ENCODE measurements around the gene FARSB. TPM values are rescaled to one million over a fixed set of nuclear protein-coding genes. Genes with fewer than 3 reads are reported as not detected.
"Not testable (repeated sequence)": the region's sequence is repeated elsewhere in the genome, so short reads cannot be mapped to it uniquely, and the experiment has no call there.

Gene FARSB
- 10 to 100 TPM; 16.2 to 25.7 TPM for total RNA-seq
- 10 to 100 TPM; 39.0 to 41.8 TPM for polyA plus RNA-seq (ENCODE audit: insufficient read length in 2 of 2)
- long read RNA-seq, donor 1, transcript FARSB-201 (17 exons, 3,369 nt), result major isoform, 12 of 22 reads
- long read RNA-seq, donor 1, partial matches to known transcripts, result 10 of 22 reads
- long read RNA-seq, donor 1, other reads (novel, unspliced or antisense), result 0 of 22 reads
- long read RNA-seq, donor 2, partial matches to known transcripts, result 0 of 1 reads
- long read RNA-seq, donor 2, other reads (novel, unspliced or antisense), result 0 of 1 reads
- long read RNA-seq, donor 3, partial matches to known transcripts, result 0 of 4 reads
- long read RNA-seq, donor 3, other reads (novel, unspliced or antisense), result 0 of 4 reads
- long read RNA-seq, donor 4, partial matches to known transcripts, result 0 of 2 reads
- long read RNA-seq, donor 4, other reads (novel, unspliced or antisense), result 0 of 2 reads

DNA sequence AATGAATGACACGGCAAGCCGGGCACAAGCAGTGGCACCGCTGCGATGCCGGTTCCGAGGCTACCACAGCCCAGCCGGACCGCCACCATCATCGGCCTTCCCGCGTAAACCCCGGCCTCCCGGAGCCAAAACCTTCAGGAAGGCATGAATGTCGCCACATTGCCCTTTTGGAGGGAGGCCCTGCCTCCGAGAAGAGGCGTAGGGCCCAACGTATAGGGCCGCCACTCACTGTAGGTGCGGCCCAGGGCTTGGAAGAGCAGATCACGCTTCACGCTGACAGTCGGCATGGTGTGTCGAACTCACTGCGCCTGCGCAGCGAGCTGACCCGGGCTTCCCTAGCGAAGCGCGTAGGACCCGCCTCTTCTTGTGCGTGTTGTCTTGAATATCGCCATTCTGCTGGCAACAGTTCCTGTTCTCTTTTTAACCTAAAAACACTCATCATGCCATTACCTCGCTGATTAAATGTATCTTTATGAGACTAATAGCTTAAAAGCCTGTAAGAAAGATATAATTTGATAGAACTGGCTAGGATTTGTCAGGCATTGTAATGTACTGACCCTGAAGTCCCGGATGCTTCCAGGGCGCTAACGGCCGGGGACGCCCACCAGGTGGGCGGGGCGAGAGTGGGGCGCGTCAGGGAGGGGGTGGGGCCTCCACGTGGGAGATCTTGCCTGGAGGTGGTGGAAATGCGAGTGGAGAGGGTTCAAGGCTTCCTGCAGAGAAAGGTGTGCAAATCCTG is at the start of gene FARSB:
FARSB (minus strand) TSS at position 306 of the 739 bp plus-strand sequence; CDS start at position 287, 19 bp downstream.
- peak; percentile 89 to 99 (median 95) for DNase-seq (ENCODE audit: low read depth in 4 of 6, low spot score in 6 of 6)
- under 1% methylated on average over 39 of the region's 45 CpGs for WGBS (ENCODE audit: insufficient coverage)
- H3K36me3 ChIP-seq (ENCODE audit: control insufficient read depth, insufficient read depth, low read length), result no peaks in the 10 kb centered on the region
- no peaks in the 10 kb centered on the region for H3K9me3 ChIP-seq (ENCODE audit: control insufficient read depth, insufficient read depth, low read length)
- H3K4me3 ChIP-seq (ENCODE audit: low read depth, low read length), result peak within 1 kb of the TSS; percentile 99
- peak within 1 kb of the TSS; percentile 96 for H3K27ac ChIP-seq (ENCODE audit: low read depth, low read length)
- peaks cover 16% of the 10 kb centered on the region for H3K4me1 ChIP-seq (ENCODE audit: control insufficient read depth, insufficient read depth, low read length)
- H3K27me3 ChIP-seq (ENCODE audit: control insufficient read depth, insufficient read depth, low read length), result no peaks in the 10 kb centered on the region

DNA sequence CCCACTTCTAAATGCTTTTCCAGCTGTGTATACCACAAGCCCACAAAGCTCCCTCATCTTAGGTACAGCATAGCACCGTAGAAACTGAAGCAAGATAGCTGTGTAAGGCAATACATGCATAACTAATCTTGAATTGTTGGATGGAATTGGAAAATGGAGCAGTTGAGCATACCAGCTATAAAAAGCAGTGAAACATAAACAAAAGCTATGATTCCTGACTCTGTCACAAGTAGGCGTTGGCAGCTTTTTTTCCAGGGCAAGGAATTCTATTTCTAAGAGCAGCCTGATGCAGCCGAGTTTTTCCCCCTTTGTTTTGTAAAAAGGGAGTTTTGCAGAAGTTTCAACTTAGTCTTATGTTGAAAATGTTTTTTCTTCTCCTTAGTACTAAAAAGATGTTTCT is 48.0 kb upstream of the FARSB start:
- WGBS (ENCODE audit: insufficient coverage), result no CpG with 5 or more reads among the region's 3 CpGs

DNA sequence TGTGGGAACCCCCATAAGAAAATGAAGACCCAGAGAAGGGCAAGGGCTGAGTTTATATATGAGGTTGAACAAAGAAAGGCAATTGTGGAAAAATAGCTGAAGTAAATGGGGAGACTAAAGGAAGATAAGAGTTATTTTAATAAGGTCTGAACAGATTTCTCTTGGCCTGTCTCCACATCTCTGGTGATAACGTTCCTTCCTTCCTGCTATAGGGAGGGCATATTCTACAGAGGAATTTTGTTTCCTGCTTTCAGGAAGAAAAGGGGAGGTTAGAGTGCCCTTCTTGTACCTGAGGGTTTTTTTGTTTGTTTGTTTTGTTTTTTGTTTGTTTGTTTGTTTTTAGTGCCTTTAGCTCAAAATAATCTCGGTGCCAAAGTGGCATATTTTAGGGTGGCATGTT is 47.2 kb upstream of the FARSB start:
- Histone ChIP-seq H3K27me3 (ENCODE audit: control insufficient read depth, insufficient read depth, low read length) (no peaks in the 10 kb centered on the region), H3K27ac (ENCODE audit: low read depth, low read length) (no peak overlapping the region), H3K4me1 (ENCODE audit: control insufficient read depth, insufficient read depth, low read length) (no peaks in the 10 kb centered on the region), H3K9me3 (ENCODE audit: control insufficient read depth, insufficient read depth, low read length) (no peaks in the 10 kb centered on the region), H3K4me3 (ENCODE audit: low read depth, low read length) (no peak overlapping the region), H3K36me3 (ENCODE audit: control insufficient read depth, insufficient read depth, low read length) (no peaks in the 10 kb centered on the region)
- no peak for DNase-seq (ENCODE audit: low read depth in 4 of 6, low spot score in 6 of 6)
- 88% methylated on average over 1 of the region's 2 CpGs for WGBS (ENCODE audit: insufficient coverage)

More for the DNA sequence above, 48.0 kb upstream of the FARSB start:
- Histone ChIP-seq H3K4me1 (ENCODE audit: control insufficient read depth, insufficient read depth, low read length) (peaks cover under 1% of the 10 kb centered on the region), H3K36me3 (ENCODE audit: control insufficient read depth, insufficient read depth, low read length) (no peaks in the 10 kb centered on the region), H3K4me3 (ENCODE audit: low read depth, low read length) (no peak overlapping the region), H3K27me3 (ENCODE audit: control insufficient read depth, insufficient read depth, low read length) (no peaks in the 10 kb centered on the region), H3K27ac (ENCODE audit: low read depth, low read length) (no peak overlapping the region), H3K9me3 (ENCODE audit: control insufficient read depth, insufficient read depth, low read length) (no peaks in the 10 kb centered on the region)
- DNase-seq (ENCODE audit: low read depth in 4 of 6, low spot score in 6 of 6), result peak in 2 of 6 donors; percentile 3 to 17

DNA sequence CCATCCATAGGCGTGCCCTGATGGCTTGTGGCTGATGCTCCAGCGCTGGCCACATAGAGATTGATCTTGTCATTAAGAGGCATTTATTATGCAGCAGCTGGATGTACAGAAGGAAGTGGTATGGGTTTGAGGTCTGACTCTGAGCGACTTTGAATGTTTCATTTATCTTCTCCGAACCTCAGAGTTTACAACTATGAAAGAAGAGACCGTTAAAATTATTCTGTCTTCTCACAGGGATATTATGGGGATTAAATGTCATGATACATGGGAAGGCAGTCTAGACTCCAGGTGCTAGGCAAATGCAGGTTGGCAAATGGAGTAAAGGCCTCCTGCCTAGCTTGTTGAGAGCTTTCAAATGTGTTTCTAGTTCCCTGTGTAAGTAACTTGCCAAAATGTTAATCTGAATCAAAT is 45.8 kb upstream of the FARSB start:
- no peak overlapping the region for H3K4me3 ChIP-seq (ENCODE audit: low read depth, low read length)
- no peaks in the 10 kb centered on the region for H3K4me1 ChIP-seq (ENCODE audit: control insufficient read depth, insufficient read depth, low read length)
- WGBS (ENCODE audit: insufficient coverage), result 73% methylated on average over 2 of the region's 5 CpGs
- H3K27me3 ChIP-seq (ENCODE audit: control insufficient read depth, insufficient read depth, low read length), result no peaks in the 10 kb centered on the region
- no peaks in the 10 kb centered on the region for H3K36me3 ChIP-seq (ENCODE audit: control insufficient read depth, insufficient read depth, low read length)
- DNase-seq (ENCODE audit: low read depth in 4 of 6, low spot score in 6 of 6), result no peak
- no peaks in the 10 kb centered on the region for H3K9me3 ChIP-seq (ENCODE audit: control insufficient read depth, insufficient read depth, low read length)
- H3K27ac ChIP-seq (ENCODE audit: low read depth, low read length), result no peak overlapping the region

DNA sequence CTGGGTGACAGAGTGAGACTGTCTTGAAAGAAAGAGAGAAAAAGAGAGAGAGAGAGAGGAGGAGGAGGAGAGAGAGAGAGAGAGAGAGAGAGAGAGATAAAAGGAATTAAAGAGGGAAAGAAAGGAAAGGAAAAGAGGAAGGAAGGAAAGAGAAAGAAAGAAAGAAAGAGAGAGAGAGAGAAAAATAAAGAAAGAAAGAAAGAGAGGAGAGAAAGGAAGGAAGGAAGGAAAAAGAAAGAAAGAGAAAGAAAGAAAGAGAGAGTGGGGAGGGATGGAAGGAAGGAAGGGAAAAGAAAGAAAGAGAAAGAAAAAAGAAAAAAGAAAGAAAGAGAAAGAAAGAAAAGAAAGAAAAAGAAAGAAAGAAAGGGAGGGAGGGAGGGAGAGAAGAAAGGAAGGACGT is 45.3 kb upstream of the FARSB start:
- H3K9me3 ChIP-seq (ENCODE audit: control insufficient read depth, insufficient read depth, low read length), result no peaks in the 10 kb centered on the region
- H3K27me3 ChIP-seq (ENCODE audit: control insufficient read depth, insufficient read depth, low read length), result no peaks in the 10 kb centered on the region
- DNase-seq (ENCODE audit: low read depth in 4 of 6, low spot score in 6 of 6), result no peak
- H3K36me3 ChIP-seq (ENCODE audit: control insufficient read depth, insufficient read depth, low read length), result no peaks in the 10 kb centered on the region
- no peak overlapping the region for H3K4me3 ChIP-seq (ENCODE audit: low read depth, low read length)
- H3K27ac ChIP-seq (ENCODE audit: low read depth, low read length), result no peak overlapping the region
- 64% methylated on average over 1 of the region's 1 CpG for WGBS (ENCODE audit: insufficient coverage)
- no peaks in the 10 kb centered on the region for H3K4me1 ChIP-seq (ENCODE audit: control insufficient read depth, insufficient read depth, low read length)

DNA sequence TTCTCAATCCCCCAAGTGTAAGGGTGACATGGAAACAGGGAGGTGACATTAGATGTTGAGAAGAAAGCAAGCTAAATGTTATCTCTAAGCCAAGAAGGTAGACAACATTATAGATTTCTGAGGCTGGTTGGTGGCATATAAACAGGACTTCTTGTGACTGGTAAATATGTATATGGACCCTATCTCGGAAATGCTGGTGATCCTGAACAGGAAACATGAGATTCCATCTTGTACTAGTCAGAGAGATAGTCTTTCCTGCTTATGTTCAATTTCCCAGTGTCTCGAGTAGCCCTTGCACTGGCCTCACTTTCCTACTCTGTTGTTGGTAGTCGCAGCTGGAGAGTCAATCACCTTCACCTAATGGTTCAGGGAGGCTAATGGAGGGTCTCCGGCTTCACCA is 42.4 kb upstream of the FARSB start:
- Histone ChIP-seq H3K4me1 (ENCODE audit: control insufficient read depth, insufficient read depth, low read length) (no peaks in the 10 kb centered on the region), H3K27me3 (ENCODE audit: control insufficient read depth, insufficient read depth, low read length) (no peaks in the 10 kb centered on the region), H3K4me3 (ENCODE audit: low read depth, low read length) (no peak overlapping the region), H3K9me3 (ENCODE audit: control insufficient read depth, insufficient read depth, low read length) (no peaks in the 10 kb centered on the region), H3K27ac (ENCODE audit: low read depth, low read length) (no peak overlapping the region), H3K36me3 (ENCODE audit: control insufficient read depth, insufficient read depth, low read length) (no peaks in the 10 kb centered on the region)
- no peak for DNase-seq (ENCODE audit: low read depth in 4 of 6, low spot score in 6 of 6)
- 100% methylated on average over 1 of the region's 4 CpGs for WGBS (ENCODE audit: insufficient coverage)

DNA sequence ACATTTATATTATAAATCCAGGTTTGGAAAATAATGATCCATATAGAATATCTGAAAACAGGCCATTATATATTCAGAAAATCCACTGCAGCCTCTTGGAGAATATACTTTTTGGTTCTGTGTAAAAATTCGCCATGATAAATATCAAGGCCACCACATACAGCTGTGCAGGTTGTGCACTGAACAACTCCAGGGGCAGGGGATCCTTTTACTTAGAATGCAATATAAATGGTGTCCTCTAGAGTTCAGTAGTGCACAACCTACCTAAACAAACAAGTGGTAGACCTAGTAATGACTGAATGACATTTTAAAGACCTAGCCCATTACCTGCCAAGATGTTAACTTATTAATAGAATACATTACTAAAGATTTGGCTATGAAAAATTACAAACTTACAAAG is 37.9 kb upstream of the FARSB start:
- no peaks in the 10 kb centered on the region for H3K9me3 ChIP-seq (ENCODE audit: control insufficient read depth, insufficient read depth, low read length)
- H3K27me3 ChIP-seq (ENCODE audit: control insufficient read depth, insufficient read depth, low read length), result no peaks in the 10 kb centered on the region
- H3K4me3 ChIP-seq (ENCODE audit: low read depth, low read length), result no peak overlapping the region
- WGBS (ENCODE audit: insufficient coverage), result no CpG with 5 or more reads among the region's 1 CpG
- no peaks in the 10 kb centered on the region for H3K4me1 ChIP-seq (ENCODE audit: control insufficient read depth, insufficient read depth, low read length)
- no peak for DNase-seq (ENCODE audit: low read depth in 4 of 6, low spot score in 6 of 6)
- H3K36me3 ChIP-seq (ENCODE audit: control insufficient read depth, insufficient read depth, low read length), result no peaks in the 10 kb centered on the region
- no peak overlapping the region for H3K27ac ChIP-seq (ENCODE audit: low read depth, low read length)

DNA sequence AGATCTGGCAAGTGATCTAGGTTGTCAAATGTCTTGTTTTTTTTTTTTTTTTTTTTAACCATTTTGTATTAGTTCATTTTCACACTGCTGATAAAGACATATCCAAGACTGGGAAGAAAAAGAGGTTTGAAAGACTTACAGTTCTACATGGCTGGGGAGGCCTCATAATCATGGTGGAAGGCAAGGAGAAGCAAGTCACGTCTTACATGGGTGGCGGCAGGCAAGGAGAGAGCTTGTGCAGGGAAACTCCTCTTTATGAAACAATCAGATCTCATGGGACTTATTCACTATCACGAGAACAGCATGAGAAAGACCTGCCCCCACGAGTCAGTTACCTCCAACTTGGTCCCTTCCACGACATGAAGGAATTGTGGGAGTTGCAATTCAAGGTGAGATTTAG is 37.5 kb upstream of the FARSB start:
- H3K27ac ChIP-seq (ENCODE audit: low read depth, low read length); H3K27me3 ChIP-seq (ENCODE audit: control insufficient read depth, insufficient read depth, low read length); H3K36me3 ChIP-seq (ENCODE audit: control insufficient read depth, insufficient read depth, low read length); H3K4me1 ChIP-seq (ENCODE audit: control insufficient read depth, insufficient read depth, low read length); H3K4me3 ChIP-seq (ENCODE audit: low read depth, low read length); H3K9me3 ChIP-seq (ENCODE audit: control insufficient read depth, insufficient read depth, low read length); DNase-seq (ENCODE audit: low read depth in 4 of 6, low spot score in 6 of 6): not testable (repeated sequence)
- WGBS (ENCODE audit: insufficient coverage), result 89% methylated on average over 3 of the region's 5 CpGs

DNA sequence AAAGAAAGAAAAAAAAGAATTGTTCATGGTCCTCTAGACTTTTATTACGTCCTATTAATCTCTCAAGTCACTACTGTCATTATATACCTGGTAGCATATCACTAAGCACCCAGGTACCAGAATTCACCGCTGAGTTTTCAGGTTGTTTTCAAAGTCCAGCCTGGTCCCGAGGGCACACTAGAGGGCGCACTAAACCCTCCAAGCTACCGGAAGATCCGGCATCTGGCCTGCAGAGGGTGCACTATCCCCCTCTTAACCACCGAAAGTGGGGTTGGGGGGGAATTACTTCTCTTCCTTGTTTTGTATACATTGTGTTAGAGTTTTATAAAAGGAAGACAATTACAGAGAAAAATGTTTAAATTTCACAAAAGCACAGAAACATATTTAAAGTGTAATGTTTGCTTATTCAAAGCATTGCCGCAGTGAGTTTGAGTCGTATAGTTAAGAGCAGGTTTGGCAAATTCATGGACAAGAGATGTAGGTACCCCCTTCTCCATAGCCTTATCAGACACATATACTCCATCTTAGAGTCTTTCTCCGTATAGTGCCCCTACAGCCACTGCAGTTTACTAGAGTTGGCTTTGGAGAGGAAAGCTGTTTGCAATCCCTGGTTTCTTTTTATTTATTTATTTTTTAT is 34.8 kb upstream of the FARSB start:
- Histone ChIP-seq H3K27ac (ENCODE audit: low read depth, low read length) (no peak overlapping the region), H3K9me3 (ENCODE audit: control insufficient read depth, insufficient read depth, low read length) (no peaks in the 10 kb centered on the region), H3K4me1 (ENCODE audit: control insufficient read depth, insufficient read depth, low read length) (no peaks in the 10 kb centered on the region), H3K36me3 (ENCODE audit: control insufficient read depth, insufficient read depth, low read length) (no peaks in the 10 kb centered on the region), H3K27me3 (ENCODE audit: control insufficient read depth, insufficient read depth, low read length) (no peaks in the 10 kb centered on the region), H3K4me3 (ENCODE audit: low read depth, low read length) (no peak overlapping the region)
- 20% methylated on average over 1 of the region's 10 CpGs for WGBS (ENCODE audit: insufficient coverage)
- peak in 3 of 6 donors; percentile 47 to 85 (median 78) for DNase-seq (ENCODE audit: low read depth in 4 of 6, low spot score in 6 of 6)

Data from spinal cord (tissue), 10 donors.